Measurements from ENCODE around the gene PLEKHS1. TPM values are rescaled to one million over a fixed set of nuclear protein-coding genes. Genes with fewer than 3 reads are reported as not detected.

Gene PLEKHS1
- total RNA-seq, 2 experiments from 2014 or later = 0.08 TPM; not detected in 1

DNA sequence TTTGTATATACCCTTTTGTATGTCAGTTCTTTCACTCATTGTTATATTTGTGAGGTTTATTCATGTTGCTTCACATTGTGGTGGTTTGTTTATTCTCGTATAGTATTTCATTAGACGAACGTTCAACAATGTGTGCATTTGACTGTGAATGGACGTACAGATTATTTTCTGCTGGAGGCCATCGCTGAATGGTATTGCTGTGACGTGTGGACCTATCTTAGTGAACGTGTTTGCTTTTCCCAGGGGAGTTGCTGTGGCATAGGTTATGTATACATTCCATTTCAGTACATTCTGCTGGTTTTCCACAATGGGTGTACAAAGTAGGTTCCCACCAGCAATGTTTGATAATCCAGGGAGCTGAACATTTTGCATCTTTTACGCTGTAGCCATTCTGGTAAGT lies 31.1 kb upstream of the PLEKHS1 start:
- intact Hi-C loops (cut with DNase I, micrococcal nuclease) = no loop called here
- Histone ChIP-seq H3K9me3 (ENCODE audit: control insufficient read depth in 1 of 2, insufficient read depth in 1 of 2, low read length in 2 of 2) (no peaks in the 10 kb centered on the region), H3K4me3 (ENCODE audit: low read length) (no peak overlapping the region), H3K36me3 (ENCODE audit: insufficient read depth, low read length) (peaks cover 55% of the 10 kb centered on the region), H3K27ac (ENCODE audit: low read depth in 1 of 2, low read length in 2 of 2) (no peak overlapping the region), H3K27me3 (ENCODE audit: control insufficient read depth in 1 of 2, insufficient read depth in 2 of 2, low read length in 2 of 2) (no peaks in the 10 kb centered on the region), H3K4me1 (ENCODE audit: insufficient read depth, low read length) (no peaks in the 10 kb centered on the region)
- ChIA-PET CTCF (no interaction called here), POLR2A (no interaction called here)
- TF ChIP-seq, protein P1, sequence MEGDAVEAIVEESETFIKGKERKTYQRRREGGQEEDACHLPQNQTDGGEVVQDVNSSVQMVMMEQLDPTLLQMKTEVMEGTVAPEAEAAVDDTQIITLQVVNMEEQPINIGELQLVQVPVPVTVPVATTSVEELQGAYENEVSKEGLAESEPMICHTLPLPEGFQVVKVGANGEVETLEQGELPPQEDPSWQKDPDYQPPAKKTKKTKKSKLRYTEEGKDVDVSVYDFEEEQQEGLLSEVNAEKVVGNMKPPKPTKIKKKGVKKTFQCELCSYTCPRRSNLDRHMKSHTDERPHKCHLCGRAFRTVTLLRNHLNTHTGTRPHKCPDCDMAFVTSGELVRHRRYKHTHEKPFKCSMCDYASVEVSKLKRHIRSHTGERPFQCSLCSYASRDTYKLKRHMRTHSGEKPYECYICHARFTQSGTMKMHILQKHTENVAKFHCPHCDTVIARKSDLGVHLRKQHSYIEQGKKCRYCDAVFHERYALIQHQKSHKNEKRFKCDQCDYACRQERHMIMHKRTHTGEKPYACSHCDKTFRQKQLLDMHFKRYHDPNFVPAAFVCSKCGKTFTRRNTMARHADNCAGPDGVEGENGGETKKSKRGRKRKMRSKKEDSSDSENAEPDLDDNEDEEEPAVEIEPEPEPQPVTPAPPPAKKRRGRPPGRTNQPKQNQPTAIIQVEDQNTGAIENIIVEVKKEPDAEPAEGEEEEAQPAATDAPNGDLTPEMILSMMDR (IDR thresholded peaks at IDR 0.05) = no peak
- H3K9me3 Mint-ChIP-seq = no peaks in the 10 kb centered on the region
- H3K4me1 Mint-ChIP-seq (ENCODE audit: low read depth) = no peaks in the 10 kb centered on the region
- no peaks in the 10 kb centered on the region for H3K27me3 Mint-ChIP-seq
- peaks cover 93% of the 10 kb centered on the region for H3K36me3 Mint-ChIP-seq (ENCODE audit: low read depth)
- DNase-seq = no peak
- ATAC-seq (ENCODE audit: poor library complexity) = no peak
- H3K4me3 Mint-ChIP-seq = no peak overlapping the region
- no peak overlapping the region for H3K27ac Mint-ChIP-seq

DNA sequence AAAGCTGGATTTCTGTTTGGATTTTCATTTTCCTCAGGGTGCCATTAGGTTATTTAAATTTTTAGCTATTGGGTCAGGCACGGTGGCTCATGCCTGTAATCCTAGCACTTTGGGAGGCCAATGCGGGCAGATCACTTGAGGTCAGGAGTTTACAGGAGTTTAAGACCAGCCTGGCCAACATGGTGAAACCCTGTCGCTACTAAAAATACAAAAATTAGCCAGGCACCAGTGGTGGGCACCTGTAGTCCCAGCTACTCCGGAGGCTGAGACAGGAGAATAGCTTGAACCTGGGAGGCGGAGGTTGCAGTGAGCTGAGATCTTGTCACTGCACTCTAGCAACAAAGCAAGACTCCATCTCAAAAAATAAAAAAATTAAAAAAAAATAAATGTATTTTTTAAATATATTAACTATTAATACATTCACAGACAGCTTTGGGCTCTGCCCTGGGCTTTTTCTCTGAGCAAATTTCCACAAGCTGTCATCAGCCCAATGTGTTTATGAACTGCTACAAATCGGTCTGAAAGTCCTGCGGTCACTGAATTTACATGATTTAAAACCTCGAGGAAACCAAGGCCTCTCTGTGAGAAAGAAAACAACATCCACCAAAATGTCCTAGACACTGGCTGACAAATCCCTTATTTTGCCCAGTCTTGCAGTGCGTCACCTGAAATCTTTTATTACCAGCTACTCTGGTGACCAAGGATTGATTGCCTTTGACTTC lies 19.2 kb upstream of the PLEKHS1 start:
- intact Hi-C loops (cut with DNase I, micrococcal nuclease) = no loop called here
- Mint-ChIP-seq H3K4me1 (ENCODE audit: low read depth) (no peaks in the 10 kb centered on the region), H3K36me3 (ENCODE audit: low read depth) (peaks cover 47% of the 10 kb centered on the region), H3K27ac (no peak overlapping the region), H3K9me3 (no peaks in the 10 kb centered on the region), H3K4me3 (no peak overlapping the region), H3K27me3 (no peaks in the 10 kb centered on the region)
- no peak for ATAC-seq (ENCODE audit: poor library complexity)
- no peaks in the 10 kb centered on the region for H3K4me1 ChIP-seq (ENCODE audit: insufficient read depth, low read length)
- H3K36me3 ChIP-seq (ENCODE audit: insufficient read depth, low read length) = peaks cover 27% of the 10 kb centered on the region
- H3K4me3 ChIP-seq (ENCODE audit: low read length) = no peak overlapping the region
- DNase-seq = no peak
- ChIA-PET POLR2A (interaction anchor here (0.7 kb wide), 1 partner anchor 20 kb away, joined by 3 read pairs; no protein-coding TSS in a partner anchor), CTCF (interaction anchor here (0.7 kb wide), 1 partner anchor 30 kb away, joined by 3 read pairs; no protein-coding TSS in a partner anchor)
- no peak overlapping the region for H3K27ac ChIP-seq (ENCODE audit: low read depth in 1 of 2, low read length in 2 of 2)
- TF ChIP-seq, protein P1 (IDR thresholded peaks at IDR 0.05) = no peak
- H3K27me3 ChIP-seq (ENCODE audit: control insufficient read depth in 1 of 2, insufficient read depth in 2 of 2, low read length in 2 of 2) = no peaks in the 10 kb centered on the region
- H3K9me3 ChIP-seq (ENCODE audit: control insufficient read depth in 1 of 2, insufficient read depth in 1 of 2, low read length in 2 of 2) = no peaks in the 10 kb centered on the region

DNA sequence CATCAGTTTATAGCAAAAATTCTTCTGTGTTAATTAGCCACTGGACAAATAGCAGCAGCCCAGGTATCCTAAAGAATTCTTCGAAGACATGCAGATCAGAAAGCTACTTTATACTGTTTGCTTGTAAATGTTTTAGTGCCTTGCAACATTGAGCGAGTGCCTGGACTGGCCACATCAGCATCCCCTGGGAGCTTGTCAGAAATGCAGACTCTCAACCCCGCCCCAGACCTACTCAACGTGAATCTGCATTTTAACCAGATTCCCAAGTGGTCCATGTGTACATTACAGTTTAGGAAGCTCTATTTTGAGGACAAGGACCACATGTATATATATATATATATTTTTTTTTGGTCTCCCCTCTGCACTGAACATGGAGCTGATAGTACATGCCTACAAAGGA lies 18.5 kb upstream of the PLEKHS1 start:
- Histone ChIP-seq H3K4me3 (ENCODE audit: low read length) (no peak overlapping the region), H3K27ac (ENCODE audit: low read depth in 1 of 2, low read length in 2 of 2) (no peak overlapping the region), H3K36me3 (ENCODE audit: insufficient read depth, low read length) (peaks cover 22% of the 10 kb centered on the region), H3K9me3 (ENCODE audit: control insufficient read depth in 1 of 2, insufficient read depth in 1 of 2, low read length in 2 of 2) (no peaks in the 10 kb centered on the region), H3K4me1 (ENCODE audit: insufficient read depth, low read length) (no peaks in the 10 kb centered on the region), H3K27me3 (ENCODE audit: control insufficient read depth in 1 of 2, insufficient read depth in 2 of 2, low read length in 2 of 2) (no peaks in the 10 kb centered on the region)
- ChIA-PET POLR2A (interaction anchor here (0.7 kb wide), 1 partner anchor 21 kb away, joined by 3 read pairs; no protein-coding TSS in a partner anchor), CTCF (interaction anchor here (0.7 kb wide), 1 partner anchor 31 kb away, joined by 3 read pairs; no protein-coding TSS in a partner anchor)
- Mint-ChIP-seq H3K4me1 (ENCODE audit: low read depth) (no peaks in the 10 kb centered on the region), H3K9me3 (no peaks in the 10 kb centered on the region), H3K4me3 (no peak overlapping the region), H3K36me3 (ENCODE audit: low read depth) (peaks cover 40% of the 10 kb centered on the region), H3K27me3 (no peaks in the 10 kb centered on the region), H3K27ac (no peak overlapping the region)
- no peak for ATAC-seq (ENCODE audit: poor library complexity)
- intact Hi-C loops (cut with DNase I, micrococcal nuclease) = no loop called here
- TF ChIP-seq, protein P1 (IDR thresholded peaks at IDR 0.05) = no peak
- no peak for DNase-seq
